HG03378 (cell line): ENCODE data around the gene UIMC1.

Experiments
- ATAC-seq: cut with Tn5 transposase; IDR thresholded peaks from one replicate; pipeline ENCODE4 v1.9.1; 2021; ENCODE audit warnings: mild to moderate bottlenecking, moderate library complexity; ENCODE audit not compliant: unreplicated experiment

The UIMC1 gene

GRCh38 chr5:176956756-176957155 is 49.8 kb downstream of the UIMC1 start:
- ATAC-seq, result no peak

- ATAC-seq, result no peak
These were observed 50.7 kb downstream of the UIMC1 start for GRCh38 chr5:176955895-176956294.

GRCh38 chr5:176954050-176954449 is 52.5 kb downstream of the UIMC1 start:
- no peak for ATAC-seq

DNA sequence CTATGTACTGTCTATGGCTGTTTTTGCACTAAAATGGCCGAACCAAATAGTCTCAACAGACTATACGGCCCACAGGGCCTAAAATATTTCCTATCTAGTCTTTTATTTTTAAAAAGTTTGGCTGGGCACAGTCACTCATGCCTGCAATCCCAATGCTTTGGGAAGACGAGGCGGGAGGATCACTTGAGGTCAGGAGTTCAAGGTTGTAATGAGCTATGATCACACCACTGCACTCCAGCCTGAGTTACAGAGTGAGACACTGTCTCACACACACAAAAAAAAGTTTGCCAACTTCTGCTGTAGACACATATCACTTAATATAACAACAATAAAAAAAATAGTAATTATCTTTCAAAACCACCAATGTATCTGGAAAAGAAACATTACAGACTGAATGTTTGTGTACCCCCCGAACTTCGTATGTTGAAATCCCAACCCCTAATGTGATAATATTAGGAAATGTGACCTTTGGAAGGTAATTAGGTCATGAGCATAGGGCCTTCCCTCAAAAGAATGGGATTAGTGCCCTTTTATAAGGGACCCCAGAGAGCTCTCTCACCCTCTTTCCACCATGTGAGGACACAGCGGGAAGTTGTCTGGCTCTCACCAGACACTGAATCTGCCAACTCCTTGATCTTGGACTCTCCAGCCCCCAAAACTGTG is 53.9 kb downstream of the UIMC1 start:
- ATAC-seq, result no peak

DNA sequence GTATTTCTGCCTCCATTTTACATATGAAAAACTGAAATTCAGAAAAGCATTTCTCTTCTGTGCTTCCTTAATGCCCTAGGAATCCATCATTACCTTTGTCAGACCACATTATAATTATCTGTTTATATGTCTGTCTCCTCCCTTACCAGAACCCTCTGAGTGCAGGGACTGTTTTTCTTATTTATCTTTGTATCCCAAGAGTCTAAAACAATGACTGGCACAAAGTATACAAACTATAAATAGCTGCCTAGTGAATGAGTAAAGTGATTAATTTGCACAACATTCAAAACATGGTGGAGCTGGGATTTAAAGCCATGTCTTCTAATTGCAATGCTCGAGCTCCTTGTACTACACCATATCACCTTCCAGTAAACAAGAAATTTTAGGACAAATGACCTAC is 58.1 kb downstream of the UIMC1 start:
- ATAC-seq, result no peak

DNA sequence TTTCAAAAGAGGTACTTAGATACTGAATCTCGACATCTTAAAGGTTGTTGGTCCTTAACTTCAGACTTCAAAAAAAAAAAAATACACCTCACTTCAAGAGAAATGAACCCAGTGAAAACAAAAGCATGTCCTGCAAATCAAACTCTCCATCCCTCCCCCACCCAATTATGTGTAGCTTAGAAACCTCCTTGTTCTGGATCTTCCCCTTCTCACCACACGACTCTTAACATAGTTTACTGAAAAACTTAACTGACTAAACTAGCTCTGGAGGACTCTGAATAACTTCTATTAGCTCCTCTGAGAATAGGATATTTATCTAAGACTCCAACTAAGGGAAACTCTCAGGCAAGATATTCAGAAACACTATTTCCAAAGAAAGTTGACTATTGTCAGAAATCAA is 58.7 kb downstream of the UIMC1 start:
- ATAC-seq, result no peak

- ATAC-seq, result no peak
These were observed 62.3 kb downstream of the UIMC1 start for GRCh38 chr5:176944268-176944667.

- ATAC-seq, result no peak
These were observed 62.8 kb downstream of the UIMC1 start for GRCh38 chr5:176943816-176944215.

- ATAC-seq, result no peak
These were observed 64.6 kb downstream of the UIMC1 start for GRCh38 chr5:176941951-176942350.

DNA sequence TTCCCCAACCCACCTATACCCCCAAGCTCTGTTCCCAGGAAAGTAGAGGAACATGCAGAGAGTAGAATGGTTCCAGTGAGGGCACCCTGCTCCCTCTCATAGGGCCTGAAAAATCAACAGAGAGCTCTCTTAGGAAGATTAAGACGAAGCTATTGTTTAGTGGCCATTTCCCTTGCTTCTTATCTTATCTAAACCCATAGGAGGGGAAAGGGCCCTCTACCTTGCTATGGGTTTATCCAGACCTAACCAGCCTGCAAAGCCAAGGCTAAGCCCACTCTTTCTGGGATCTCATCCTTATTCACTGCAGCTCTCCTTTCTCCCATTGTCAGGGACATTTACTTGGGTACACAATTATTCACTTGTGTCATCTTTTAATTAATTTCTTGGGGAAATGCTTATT is 68.1 kb downstream of the UIMC1 start:
- no peak for ATAC-seq

DNA sequence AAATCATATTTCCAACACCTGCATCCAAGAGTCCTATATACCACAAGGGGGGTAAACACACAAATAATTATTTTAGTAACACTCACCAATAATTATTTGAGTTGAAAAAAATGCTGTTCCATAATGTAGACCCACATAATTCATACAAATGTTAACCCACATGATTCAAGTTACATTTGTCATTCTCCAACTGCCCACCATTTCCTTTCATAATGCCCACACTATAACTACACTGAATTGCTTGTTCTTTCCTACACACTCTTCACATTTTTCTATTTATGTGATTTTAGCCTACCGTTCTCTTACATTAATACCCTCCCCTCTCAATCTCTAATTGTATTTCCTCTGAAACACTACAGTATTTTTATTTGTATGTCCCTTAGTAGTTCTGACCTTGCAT is 71.6 kb downstream of the UIMC1 start:
- no peak for ATAC-seq

GRCh38 chr5:176934309-176934930 is 72.2 kb downstream of the UIMC1 start:
- no peak for ATAC-seq

DNA sequence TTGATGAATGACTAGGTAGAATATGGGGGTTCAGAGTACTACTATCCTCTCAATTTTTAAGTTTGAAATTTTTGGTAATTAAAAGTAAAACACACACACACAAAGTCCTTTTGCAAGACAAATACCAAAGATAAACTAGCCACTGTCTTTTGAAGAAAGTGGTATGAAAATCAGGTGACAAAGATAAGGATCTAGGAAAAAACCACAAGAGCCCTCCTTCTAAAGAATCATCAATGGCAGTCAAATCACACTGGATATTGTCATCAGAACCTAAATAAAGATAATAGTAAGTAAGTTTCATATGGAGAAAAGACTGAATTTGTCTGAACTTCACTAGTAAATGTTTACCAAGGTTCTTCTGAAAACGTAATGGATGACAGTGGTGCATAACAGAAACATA is 76.9 kb downstream of the UIMC1 start:
- ATAC-seq, result no peak

DNA sequence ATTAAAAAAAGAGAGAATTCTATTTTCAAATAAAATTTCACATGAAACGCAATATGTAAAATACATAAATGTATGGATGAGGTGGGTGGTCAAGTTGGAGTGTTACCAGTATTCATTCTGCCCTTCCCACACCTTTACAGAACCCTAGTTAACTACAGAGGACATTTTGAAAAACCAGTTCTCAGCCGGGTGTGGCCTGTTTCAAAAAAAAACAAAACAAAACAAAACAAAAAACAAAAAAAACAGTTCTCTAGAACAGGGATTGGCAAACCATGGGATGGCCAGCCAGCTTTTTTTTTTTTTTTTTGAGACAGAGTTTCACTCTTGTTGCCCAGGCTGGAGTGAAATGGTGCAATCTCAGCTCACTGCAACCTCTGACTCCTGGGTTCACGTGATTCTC is 79.0 kb downstream of the UIMC1 start:
- ATAC-seq, result no peak

DNA sequence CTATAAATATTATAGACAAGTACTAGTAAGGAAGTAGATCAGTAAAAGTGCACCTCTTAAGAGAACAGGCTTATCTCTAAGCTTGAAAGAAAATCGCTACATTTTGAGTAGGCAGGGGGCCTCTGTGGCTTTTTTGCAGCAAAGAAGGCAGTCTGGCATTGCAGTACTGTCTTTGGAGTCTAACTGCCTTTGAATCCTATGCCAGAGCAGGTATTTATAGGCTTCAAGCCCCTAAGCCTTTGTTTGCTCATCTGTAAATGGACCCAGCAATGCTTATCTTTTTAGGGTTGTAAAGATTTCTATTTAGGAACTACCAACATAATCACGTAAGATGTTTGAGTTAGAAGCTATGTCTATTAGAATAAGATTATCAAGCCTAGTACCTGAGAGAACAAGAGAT is 83.8 kb downstream of the UIMC1 start:
- ATAC-seq, result no peak

DNA sequence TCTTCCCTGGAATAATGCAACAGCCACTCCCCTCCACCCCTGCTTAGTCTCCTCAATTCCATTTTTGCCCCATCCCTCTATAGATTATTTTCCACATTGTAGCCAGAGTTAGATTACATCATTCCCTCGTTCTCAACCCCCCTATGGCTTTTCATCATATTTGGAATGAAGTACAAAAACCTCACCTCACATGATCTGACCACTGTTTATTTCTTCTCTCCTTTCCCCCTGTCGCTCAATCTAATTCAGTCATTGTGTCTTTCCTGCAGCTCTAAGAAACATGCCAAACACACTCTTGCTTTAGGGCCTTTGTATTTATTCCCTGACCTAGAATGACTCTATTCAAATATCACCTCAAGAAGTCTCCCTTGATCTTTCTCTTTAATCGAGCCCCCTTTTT is 84.9 kb downstream of the UIMC1 start:
- ATAC-seq, result no peak

GRCh38 chr5:176918613-176919012 is 88.0 kb downstream of the UIMC1 start:
- ATAC-seq, result no peak

DNA sequence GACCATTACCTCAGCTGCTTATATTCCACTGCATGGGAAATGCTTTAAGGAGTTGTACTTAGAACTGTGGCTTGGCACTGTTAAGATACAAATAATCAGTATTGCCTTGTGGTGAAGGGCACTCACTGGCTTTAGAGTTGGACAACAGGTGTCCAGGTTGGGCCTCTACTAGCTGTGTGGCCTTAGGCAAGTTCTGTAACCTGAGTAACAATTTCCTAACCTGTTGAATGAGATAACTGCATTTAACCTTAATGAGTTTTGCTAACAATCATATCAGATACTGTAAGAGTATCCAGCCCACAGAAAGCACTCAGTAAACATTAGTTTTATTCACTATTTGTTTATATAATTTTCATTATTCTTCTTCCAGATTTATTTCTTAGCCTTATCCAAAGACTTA is 90.2 kb downstream of the UIMC1 start:
- no peak for ATAC-seq

DNA sequence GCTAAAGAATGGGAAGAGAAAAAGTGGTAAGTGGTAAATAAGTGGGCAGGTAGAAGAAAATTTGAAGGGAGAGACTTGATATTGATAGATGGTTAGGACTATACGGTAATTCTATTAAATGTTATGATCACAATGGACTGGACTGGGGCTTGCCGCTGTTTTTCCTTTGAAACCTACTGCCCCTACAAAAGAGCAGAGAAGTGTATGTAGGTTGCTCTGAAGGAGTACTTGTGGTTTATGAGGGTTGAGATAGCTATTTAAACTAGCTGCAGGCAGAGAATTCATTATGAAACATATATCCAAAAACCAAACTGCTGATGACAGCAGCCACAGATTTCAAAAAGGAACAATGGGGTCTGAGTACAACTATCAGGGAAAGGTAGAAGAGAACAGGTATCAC is 90.7 kb downstream of the UIMC1 start:
- ATAC-seq, result no peak

DNA sequence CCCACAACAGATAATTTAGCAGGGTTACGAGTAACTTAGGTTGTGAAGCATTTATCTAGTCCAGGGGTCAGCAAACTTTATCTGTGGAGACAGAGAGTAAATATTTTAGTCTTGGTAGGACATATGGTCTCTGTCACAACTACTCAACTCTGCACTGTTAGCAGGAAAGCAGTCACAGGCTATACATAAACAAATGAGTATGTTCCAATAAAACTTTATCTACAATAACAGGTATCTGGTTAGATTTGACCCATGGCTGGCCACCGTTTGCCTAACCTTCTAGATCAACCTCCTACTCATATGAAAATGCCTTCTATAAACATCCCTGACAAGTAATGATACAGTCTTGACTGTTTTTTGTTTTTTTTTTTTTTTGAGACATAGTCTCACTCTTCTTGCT is 94.5 kb downstream of the UIMC1 start:
- ATAC-seq, result no peak

GRCh38 chr5:176908675-176909368 is 97.8 kb downstream of the UIMC1 start:
- ATAC-seq, result no peak

GRCh38 chr5:176906796-176907195 is 99.8 kb downstream of the UIMC1 start:
- ATAC-seq, result no peak
